ENCODE results near the gene PDE11A.

- TF ChIP-seq POLR2A (IDR thresholded peaks at IDR 0.05; ENCODE audit: low read depth, low read length) (no peak), POLR2AphosphoS5 (IDR thresholded peaks at IDR 0.05; ENCODE audit: low read depth, low read length) (no peak)
Observed at GRCh38 chr2:177574356-177574755, 498.2 kb downstream of the PDE11A start.

Data from GM12892 (cell line).